Mononuclear cell (primary cell): ENCODE data around the gene ZNF618. TPM values are rescaled to one million over a fixed set of nuclear protein-coding genes. Genes with fewer than 3 reads are reported as not detected.

Experiments used
- H3K27me3 ChIP-seq: 2 replicates; pipeline ENCODE4 v1.6.0; 2011; ENCODE audit warnings: low read length, control low read depth; ENCODE audit not compliant: insufficient read depth
- H3K4me1 ChIP-seq: 2 replicates; pipeline ENCODE4 v1.5.1; 2011; ENCODE audit warnings: mild to moderate bottlenecking, low read length, control low read depth; ENCODE audit not compliant: insufficient read depth
- H3K4me3 ChIP-seq: 2 replicates; pipeline ENCODE4 v1.5.1; 2011; ENCODE audit warnings: mild to moderate bottlenecking, low read length, moderate library complexity
- H3K9me3 ChIP-seq: 2 replicates; pipeline ENCODE4 v1.5.1; 2011; ENCODE audit warnings: low read depth, mild to moderate bottlenecking, control low read depth, low read length
- total RNA-seq: library from RNA; depleted of rRNA; stranded (reverse); fragments of >200 nt; gene quantifications from one replicate; pipeline ENCODE4 v1.2.3, GENCODE V29; 2012

Gene ZNF618
- total RNA-seq, 1 donor, result 0.94 TPM

DNA sequence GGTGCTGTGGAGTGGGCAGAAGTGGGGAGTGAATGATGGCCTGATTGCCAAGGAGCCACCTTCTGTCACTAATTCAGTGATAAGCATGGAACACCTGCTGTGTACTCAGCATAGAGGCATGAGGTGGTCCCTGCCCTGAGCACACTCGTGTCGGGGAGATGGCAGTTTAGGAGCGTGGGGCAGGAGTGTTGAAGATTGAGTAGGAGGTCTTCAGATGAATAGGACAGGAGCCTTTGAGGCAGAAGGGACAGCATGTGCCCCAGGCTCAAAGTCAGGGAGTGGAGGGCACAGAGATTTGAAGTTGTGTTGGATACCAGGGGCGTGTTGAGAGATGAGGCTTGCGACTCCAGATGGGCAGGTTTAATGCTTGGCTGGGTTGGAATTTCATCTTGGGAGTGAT is 55.0 kb downstream of the ZNF618 start:
- Histone ChIP-seq H3K9me3 (peaks cover 10% of the 10 kb centered on the region), H3K4me3 (no peak overlapping the region), H3K4me1 (no peaks in the 10 kb centered on the region), H3K27me3 (no peaks in the 10 kb centered on the region)

DNA sequence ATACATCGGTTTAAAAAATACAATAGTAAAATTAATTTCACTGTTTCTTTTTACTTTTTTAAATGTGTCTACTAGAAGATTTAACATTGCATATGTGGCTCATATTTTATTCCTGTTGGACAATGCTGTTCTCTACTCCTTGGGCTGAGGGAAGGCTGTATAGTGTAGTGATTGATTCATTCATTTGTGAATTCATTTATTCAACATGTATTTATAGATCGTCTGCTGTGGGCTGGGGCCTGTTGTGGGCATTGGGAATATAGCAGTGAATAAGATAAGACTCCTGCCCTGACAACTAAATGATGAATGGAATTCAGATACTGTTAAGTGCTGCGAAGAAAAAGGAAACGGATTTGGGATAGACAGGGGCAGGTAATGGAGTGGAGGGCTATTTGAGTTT is 55.7 kb downstream of the ZNF618 start:
- Histone ChIP-seq H3K9me3 (peaks cover 10% of the 10 kb centered on the region), H3K27me3 (no peaks in the 10 kb centered on the region), H3K4me3 (no peak overlapping the region), H3K4me1 (no peaks in the 10 kb centered on the region)

DNA sequence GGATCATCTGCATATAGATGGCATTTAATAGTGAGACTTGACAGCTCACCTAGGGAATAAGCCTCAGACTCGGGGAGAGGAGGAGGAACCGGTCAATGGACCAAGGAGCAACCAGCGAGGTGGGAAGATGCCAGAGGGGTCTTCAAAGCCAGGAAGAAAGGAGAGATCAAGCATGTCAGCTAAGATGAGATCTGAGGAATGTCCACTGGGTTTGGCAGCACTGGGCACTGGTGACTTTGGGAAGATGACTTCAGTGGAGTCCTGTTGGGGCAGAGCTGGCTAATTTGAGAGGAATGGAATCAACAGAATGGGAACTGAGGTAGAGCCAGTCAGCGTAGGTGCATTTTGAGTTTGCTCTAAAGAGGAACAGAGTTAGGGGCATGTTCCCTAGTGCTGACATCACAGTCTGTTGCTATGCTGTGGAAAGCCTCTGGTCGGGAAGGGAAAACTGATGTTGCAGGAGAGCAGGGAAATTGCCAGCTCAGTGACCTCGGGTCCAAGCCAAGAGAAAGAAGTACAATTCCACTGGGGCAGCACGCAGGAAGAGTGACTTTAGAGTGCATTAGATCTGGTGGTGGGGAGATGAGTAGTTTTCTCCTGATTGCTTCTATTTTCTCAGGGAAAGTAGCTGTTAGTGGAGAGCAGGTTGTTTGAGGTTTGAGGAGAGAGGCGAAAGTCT is 56.9 kb downstream of the ZNF618 start:
- Histone ChIP-seq H3K4me3 (no peak overlapping the region), H3K9me3 (peaks cover 7% of the 10 kb centered on the region), H3K4me1 (no peaks in the 10 kb centered on the region), H3K27me3 (no peaks in the 10 kb centered on the region)

DNA sequence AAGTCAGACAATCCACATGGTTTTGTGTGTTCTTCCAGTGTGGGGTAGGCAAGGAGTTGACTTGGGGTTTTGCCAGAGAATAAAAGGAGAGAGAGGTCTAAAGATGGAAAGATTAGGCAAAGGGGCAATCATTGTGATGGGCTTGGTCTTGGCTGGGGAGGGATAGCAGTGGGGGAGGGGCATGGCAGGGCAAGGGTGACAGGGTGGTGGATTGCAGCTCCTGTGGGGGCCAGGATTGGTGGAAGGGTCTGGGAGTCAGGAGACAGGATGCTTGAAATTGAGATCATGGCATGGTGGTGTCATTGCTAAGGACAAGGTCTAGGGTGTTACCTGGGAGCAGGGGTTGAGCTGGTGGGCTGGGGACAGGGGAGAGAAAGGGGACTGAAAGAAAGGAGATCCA is 57.6 kb downstream of the ZNF618 start:
- Histone ChIP-seq H3K4me3 (no peak overlapping the region), H3K27me3 (no peaks in the 10 kb centered on the region), H3K9me3 (peaks cover 1% of the 10 kb centered on the region)

DNA sequence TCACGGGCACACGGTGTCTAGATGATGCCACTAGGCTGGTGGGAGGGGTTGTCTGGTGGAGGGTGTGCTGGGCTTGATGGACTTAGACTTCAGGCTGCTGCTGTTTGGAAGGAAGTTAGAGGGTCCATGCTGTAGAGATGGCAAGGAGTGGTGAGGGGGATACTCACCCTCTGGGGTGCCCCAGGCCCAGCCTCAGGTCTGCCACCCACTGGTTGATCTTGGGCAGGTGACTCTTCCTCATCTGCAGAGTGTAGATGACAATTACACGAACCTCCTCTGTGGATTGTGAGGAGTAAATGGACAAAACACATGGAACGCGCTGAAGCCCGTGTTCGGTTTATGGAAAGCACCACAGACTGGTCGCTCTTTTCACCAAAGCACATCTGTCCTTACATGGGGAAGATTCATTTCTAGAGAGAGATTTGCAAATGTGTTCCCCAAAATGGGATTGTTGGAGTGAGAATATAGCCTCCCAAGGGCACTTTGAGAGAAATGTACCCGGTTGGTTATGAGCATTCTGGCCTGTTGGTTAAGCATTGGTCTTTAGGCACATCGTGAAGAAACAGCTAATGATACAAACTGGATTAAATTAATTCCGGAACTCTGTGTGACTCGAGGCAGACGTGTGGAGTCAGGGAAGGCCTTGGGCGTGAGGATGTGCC is 58.2 kb downstream of the ZNF618 start:
- Histone ChIP-seq H3K9me3 (no peaks in the 10 kb centered on the region), H3K27me3 (no peaks in the 10 kb centered on the region), H3K4me3 (no peak overlapping the region), H3K4me1 (no peaks in the 10 kb centered on the region)

More for the DNA sequence above, 57.6 kb downstream of the ZNF618 start:
- no peaks in the 10 kb centered on the region for H3K4me1 ChIP-seq

DNA sequence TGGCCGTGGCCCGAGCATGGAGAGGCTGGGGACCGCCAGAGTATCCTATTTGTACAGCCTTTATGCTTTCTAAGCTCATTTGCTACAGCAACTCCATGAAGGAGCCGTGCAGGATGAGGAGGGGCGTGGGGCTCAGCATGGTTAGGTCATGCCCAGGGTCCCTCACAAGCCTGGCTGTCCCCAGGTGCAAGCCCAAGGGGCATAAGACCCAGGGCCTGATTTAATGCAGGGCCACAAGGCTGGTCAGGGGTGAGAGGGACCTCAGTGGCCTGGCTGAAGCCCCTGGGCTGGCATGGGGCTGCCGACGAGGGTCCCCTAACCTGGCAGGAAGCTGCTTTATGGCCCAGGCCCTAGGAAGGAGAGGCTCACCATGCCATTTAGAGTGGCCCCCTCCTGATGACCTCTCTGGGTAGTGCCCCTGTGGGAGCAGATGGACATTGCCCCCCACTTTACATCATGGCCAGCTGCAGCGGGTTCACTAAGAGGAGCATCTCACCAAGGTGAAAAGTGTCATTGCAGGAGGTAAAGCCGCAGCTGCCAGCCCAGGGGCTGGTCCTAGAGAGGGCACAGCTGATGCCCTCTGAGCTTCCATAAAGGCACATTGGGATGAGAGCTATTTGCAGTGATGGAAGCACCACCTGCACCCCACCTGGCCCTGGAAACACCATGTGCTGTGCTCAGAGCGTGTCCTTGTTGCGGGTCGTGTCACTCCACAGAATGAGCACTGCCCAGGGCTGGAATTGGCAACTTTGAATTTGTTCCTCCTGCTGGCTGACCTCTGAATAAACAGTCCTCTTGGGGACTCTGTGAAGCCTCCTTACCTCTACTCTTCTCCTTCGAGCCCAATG is 58.9 kb downstream of the ZNF618 start:
- no peak overlapping the region for H3K4me3 ChIP-seq
- H3K4me1 ChIP-seq, result no peaks in the 10 kb centered on the region
- H3K9me3 ChIP-seq, result no peaks in the 10 kb centered on the region
- H3K27me3 ChIP-seq, result no peaks in the 10 kb centered on the region

DNA sequence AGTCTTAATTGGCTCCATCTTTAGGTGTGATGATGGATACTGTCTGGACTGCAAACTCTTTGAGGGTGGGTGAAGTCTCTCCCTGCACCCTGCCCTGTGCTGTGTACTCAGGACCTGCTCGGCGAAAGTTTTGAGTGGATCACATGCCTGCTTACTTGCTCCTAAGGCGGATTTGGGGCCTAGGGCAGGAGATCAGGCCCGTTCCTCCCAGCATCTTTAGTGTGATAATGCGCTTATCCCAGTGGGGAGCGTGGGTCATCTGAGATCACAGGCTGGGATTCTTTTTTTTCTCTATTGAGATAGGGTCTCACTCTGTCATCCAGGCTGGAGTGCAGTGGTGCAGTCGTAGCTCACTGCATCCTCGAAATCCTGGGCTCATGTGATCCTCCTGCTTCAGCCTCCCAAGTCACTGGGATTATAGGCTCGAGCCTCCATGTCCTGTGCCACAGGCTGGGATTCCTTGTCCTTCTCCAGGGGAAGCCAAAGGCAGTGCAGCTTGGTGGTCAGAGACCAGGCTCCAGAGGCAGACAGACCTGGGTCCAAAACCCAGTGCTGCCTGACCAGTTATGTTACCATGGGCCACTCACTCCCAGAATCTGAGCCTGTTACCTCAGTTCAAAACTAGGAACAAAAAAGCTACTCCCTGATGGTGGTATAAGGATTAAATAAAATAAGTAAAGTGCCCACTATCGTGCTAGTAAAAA is 59.7 kb downstream of the ZNF618 start:
- no peaks in the 10 kb centered on the region for H3K27me3 ChIP-seq
- no peaks in the 10 kb centered on the region for H3K9me3 ChIP-seq
- H3K4me1 ChIP-seq, result no peaks in the 10 kb centered on the region
- H3K4me3 ChIP-seq, result no peak overlapping the region

DNA sequence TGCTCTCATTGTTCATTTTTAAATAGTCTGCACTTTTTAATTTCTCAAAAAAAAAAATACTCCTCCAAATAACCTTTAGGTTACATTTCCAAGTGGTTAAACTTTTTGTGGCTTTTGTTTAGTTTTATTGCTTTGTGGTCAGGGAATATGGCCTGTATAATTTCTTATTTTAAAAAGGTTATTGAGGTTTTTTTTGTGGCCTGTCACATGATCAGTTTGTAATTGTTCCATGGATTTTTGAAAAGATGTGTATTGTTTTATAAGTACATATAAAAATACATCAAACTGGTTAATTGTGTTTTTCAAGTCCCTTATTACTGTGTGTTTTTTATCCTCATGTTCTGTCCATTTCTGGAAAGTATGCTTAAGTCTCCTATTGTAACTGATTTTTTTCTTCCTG is 64.0 kb downstream of the ZNF618 start:
- no peaks in the 10 kb centered on the region for H3K27me3 ChIP-seq
- H3K4me1 ChIP-seq, result peaks cover 7% of the 10 kb centered on the region
- H3K9me3 ChIP-seq, result no peaks in the 10 kb centered on the region
- no peak overlapping the region for H3K4me3 ChIP-seq

DNA sequence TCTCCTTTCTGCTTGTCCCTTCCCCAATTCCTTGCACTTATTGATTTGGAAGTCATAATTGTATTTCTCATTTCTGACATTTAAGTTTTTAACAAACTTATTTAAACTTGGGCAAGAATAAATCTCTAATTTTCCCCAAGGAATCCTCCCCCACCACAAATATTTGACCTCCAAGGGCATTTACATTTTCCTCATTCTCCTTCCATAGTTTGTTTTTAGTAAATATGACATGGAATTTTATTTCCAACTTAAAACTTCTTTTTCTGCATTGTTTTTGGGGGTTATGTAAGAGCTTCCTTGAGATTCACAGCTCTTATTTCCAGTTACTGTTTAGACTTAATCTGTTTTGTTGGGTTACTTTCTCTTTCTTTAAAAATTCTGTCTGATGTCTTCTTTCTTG is 64.9 kb downstream of the ZNF618 start:
- Histone ChIP-seq H3K4me1 (peaks cover 7% of the 10 kb centered on the region), H3K9me3 (no peaks in the 10 kb centered on the region), H3K4me3 (no peak overlapping the region), H3K27me3 (no peaks in the 10 kb centered on the region)

DNA sequence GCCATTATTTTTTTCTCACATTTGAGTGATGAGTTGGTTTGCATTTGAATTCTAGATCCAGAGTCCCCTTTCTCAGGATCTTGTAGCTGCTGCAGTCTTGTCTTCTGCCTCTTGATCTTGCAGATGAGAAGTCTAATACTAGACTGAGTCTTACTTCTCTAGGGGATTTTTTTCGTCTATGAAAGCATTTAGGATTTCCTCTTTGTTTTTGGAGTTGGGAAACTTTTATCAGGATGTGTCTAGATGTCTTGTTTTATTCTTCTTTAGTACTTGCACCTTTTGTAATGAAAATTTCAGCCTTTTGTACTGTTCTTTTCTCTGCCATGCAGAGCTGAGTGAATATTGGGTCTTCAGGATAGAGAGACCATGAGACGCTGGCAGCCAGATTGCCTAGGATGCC is 65.4 kb downstream of the ZNF618 start:
- Histone ChIP-seq H3K4me3 (no peak overlapping the region), H3K27me3 (no peaks in the 10 kb centered on the region), H3K9me3 (no peaks in the 10 kb centered on the region), H3K4me1 (peaks cover 7% of the 10 kb centered on the region)

DNA sequence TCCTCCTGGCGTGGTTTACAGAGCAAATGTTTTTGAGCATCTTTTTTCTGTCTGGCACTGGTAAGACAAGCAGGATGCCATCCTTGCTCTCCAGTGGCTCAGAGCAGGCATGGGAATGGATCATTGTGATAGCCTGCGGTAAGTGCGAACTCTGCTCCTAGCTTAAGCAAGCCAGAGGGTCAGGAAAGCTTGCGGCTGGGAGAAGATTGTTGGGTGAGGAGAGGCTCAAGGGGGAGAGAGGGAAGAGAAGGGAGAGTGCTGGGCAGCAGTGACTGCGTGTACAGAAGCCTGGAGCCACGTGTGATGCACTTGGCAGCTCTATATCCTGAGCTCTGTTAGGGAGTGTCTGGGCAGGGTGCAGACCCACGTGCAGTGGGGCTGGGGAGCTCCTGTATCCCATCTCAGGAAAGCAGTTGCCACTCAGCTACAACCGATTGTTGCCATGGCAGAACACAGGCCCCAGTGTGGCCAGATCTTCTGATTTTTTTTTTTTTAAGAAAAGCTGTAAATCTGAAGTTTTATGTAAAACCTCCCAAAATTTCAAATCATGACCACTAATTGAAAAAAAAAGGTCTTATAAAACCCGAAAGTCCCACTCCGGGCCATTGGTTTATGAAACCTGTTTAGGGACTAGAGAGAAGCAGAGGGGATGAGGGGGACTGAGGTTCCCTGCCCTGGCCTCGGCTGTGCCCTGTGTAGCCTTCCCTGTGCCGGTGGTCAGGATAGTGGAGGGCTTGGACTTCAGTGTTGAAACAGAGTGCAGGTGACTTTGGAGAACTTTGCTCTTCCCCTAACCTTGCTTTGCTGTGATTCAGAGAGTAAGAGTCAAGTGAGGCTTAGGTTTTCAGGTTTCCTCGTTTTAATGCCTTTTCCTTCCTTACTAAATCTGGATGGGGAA is 67.3 kb downstream of the ZNF618 start:
- Histone ChIP-seq H3K9me3 (no peaks in the 10 kb centered on the region), H3K4me1 (peaks cover 7% of the 10 kb centered on the region), H3K4me3 (no peak overlapping the region), H3K27me3 (no peaks in the 10 kb centered on the region)

DNA sequence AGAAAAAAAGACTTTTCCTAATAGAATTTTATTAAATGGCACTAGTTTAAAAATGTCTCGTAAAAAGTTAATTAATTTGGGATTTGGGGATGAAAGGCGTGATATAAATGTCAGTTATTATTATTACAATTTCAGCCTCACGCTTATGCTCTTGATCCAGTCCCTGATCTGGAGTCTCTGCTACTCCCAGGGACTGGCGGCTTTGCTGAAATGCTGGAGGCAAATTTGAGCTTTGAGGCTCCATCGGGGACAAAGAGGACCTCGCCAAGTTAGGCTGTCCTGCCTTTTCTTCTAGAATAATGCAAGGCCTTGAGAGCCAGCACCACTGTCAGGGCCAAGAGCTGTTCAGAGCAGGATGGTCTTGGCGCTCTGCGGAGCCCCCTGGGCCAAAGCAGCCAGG is 69.7 kb downstream of the ZNF618 start:
- H3K4me1 ChIP-seq, result peaks cover 7% of the 10 kb centered on the region
- no peaks in the 10 kb centered on the region for H3K27me3 ChIP-seq
- no peak overlapping the region for H3K4me3 ChIP-seq
- no peaks in the 10 kb centered on the region for H3K9me3 ChIP-seq

DNA sequence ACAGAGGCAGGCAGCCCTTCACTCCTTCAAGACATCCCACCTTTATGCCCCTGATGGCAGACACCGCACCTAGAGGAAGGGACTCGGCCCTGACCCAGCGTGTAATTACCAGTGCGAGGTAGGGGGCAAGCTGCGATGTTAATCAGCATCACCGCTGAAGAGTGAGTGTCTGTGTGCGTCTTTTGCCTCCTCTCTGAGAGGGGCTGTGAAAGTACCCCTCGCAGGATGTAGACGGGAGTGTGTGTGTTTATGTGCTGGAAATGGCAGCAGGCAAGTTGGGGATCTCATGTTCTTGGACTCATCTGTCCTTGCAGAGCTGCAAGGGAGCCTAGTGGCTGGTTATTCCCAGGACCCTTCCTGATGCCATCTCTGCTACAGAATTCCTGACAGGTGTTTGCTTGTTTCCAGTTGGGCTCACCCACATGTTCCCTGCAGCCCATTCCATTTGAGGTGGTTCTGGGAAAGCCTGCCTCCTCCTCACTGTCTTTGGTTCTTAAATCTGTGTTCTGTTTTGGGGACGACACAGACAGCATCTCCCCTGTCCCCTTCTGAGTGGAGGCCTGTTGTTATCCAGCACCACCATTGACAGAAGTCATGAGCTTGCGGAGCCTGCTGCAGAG is 70.5 kb downstream of the ZNF618 start:
- H3K9me3 ChIP-seq, result no peaks in the 10 kb centered on the region
- peaks cover 5% of the 10 kb centered on the region for H3K4me1 ChIP-seq
- no peak overlapping the region for H3K4me3 ChIP-seq
- H3K27me3 ChIP-seq, result no peaks in the 10 kb centered on the region

DNA sequence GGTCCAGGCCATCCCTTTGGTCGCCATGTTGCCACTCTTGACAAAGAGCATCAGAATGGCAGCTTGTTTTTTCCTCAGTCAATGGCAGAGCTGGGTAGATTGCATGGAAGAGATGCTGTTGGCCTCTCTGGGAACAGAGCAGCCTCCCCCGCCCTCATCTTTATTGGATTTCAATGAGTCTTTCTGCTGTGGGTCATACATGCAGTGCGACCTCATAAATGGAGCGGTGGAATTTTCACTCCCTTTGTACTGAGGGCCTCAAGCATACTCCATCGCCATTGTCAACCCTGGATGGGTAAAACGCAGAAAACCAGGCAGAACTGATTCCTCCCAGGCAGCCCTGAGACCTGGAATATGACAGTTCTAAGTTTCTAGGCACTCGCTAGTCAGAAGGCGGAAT is 71.8 kb downstream of the ZNF618 start:
- no peak overlapping the region for H3K4me3 ChIP-seq
- H3K9me3 ChIP-seq, result no peaks in the 10 kb centered on the region
- no peaks in the 10 kb centered on the region for H3K4me1 ChIP-seq
- H3K27me3 ChIP-seq, result no peaks in the 10 kb centered on the region
